Stomach smooth muscle (tissue), 2 donors: Measurements from ENCODE around the gene TMEM260.

Experiments used
- H3K27ac ChIP-seq: one replicate; pipeline ENCODE4 v1.7.0; 2013; ENCODE audit warnings: mild to moderate bottlenecking, low read length, inconsistent platforms
- H3K27me3 ChIP-seq, 2 donors: one replicate each; pipeline ENCODE4 v1.7.0; 2013; ENCODE audit warnings: low read length in 2 of 2; ENCODE audit not compliant: insufficient read depth in 2 of 2, control insufficient read depth in 1 of 2
- H3K36me3 ChIP-seq, 2 donors: one replicate each; pipeline ENCODE4 v1.7.0; 2013; ENCODE audit warnings: low read length in 2 of 2; ENCODE audit not compliant: control insufficient read depth in 2 of 2, insufficient read depth in 2 of 2
- H3K4me1 ChIP-seq: one replicate; pipeline ENCODE4 v1.7.0; 2013; ENCODE audit warnings: low read length; ENCODE audit not compliant: control insufficient read depth, insufficient read depth
- H3K4me3 ChIP-seq, 2 donors: one replicate each; pipeline ENCODE4 v1.7.0; 2013; ENCODE audit warnings: low read length in 2 of 2
- H3K9ac ChIP-seq, 2 donors: one replicate each; pipeline ENCODE4 v1.7.0; 2013; ENCODE audit warnings: low read length in 2 of 2, mild to moderate bottlenecking in 1 of 2
- H3K9me3 ChIP-seq, 2 donors: one replicate each; pipeline ENCODE4 v1.7.0; 2013; ENCODE audit warnings: low read length in 2 of 2; ENCODE audit not compliant: control insufficient read depth in 2 of 2
- donor health status: healthy.
- donor health status: Pancreatic carcinoma.

TMEM260 gene

GRCh38 chr14:56579345-56580220 lies at the start of gene TMEM260:
Gene TMEM260 (plus strand): TSS chr14:56579798. CDS start chr14:56579915, 117 bp downstream.
- Histone ChIP-seq H3K9ac (peak within 1 kb of the TSS; percentile 82 to 90), H3K4me3 (peak within 1 kb of the TSS; percentile 69 to 94), H3K9me3 (no peaks in the 10 kb centered on the region), H3K27ac (peak within 1 kb of the TSS; percentile 71), H3K36me3 (no peaks in the 10 kb centered on the region), H3K27me3 (no peaks in the 10 kb centered on the region), H3K4me1 (peaks cover 6% of the 10 kb centered on the region)

- no peaks in the 10 kb centered on the region for H3K36me3 ChIP-seq
- no peak overlapping the region for H3K27ac ChIP-seq
- no peaks in the 10 kb centered on the region for H3K9me3 ChIP-seq
- peaks cover 0 to 2% of the 10 kb centered on the region in 2 donors for H3K27me3 ChIP-seq
- no peak overlapping the region for H3K4me3 ChIP-seq
- no peak overlapping the region for H3K9ac ChIP-seq
- no peaks in the 10 kb centered on the region for H3K4me1 ChIP-seq
Measured at GRCh38 chr14:56532546-56532945, 47.1 kb upstream of the TMEM260 start.

GRCh38 chr14:56534656-56535055 lies 44.9 kb upstream of the TMEM260 start:
- Histone ChIP-seq H3K27me3 (peaks cover 0 to 2% of the 10 kb centered on the region in 2 donors), H3K27ac (no peak overlapping the region), H3K9ac (no peak overlapping the region), H3K4me1 (no peaks in the 10 kb centered on the region), H3K4me3 (no peak overlapping the region), H3K36me3 (no peaks in the 10 kb centered on the region), H3K9me3 (no peaks in the 10 kb centered on the region)

- H3K27ac ChIP-seq: no peak overlapping the region
- H3K9ac ChIP-seq: no peak overlapping the region
- H3K36me3 ChIP-seq: no peaks in the 10 kb centered on the region
- no peaks in the 10 kb centered on the region for H3K4me1 ChIP-seq
- no peaks in the 10 kb centered on the region for H3K9me3 ChIP-seq
- H3K4me3 ChIP-seq: no peak overlapping the region
- no peaks in the 10 kb centered on the region for H3K27me3 ChIP-seq
Measured at GRCh38 chr14:56539862-56540261, 39.7 kb upstream of the TMEM260 start.

- Histone ChIP-seq H3K36me3 (no peaks in the 10 kb centered on the region), H3K4me3 (no peak overlapping the region), H3K4me1 (no peaks in the 10 kb centered on the region), H3K9ac (no peak overlapping the region), H3K9me3 (no peaks in the 10 kb centered on the region), H3K27me3 (no peaks in the 10 kb centered on the region), H3K27ac (no peak overlapping the region)
Measured at GRCh38 chr14:56543436-56543835, 36.2 kb upstream of the TMEM260 start.

- no peaks in the 10 kb centered on the region for H3K9me3 ChIP-seq
- H3K9ac ChIP-seq: no peak overlapping the region
- no peak overlapping the region for H3K4me3 ChIP-seq
- H3K36me3 ChIP-seq: no peaks in the 10 kb centered on the region
- peaks cover 0 to 5% of the 10 kb centered on the region in 2 donors for H3K27me3 ChIP-seq
- no peak overlapping the region for H3K27ac ChIP-seq
- H3K4me1 ChIP-seq: no peaks in the 10 kb centered on the region
Measured at GRCh38 chr14:56549721-56550120, 29.9 kb upstream of the TMEM260 start.

- no peak overlapping the region for H3K4me3 ChIP-seq
- peaks cover 0 to 15% of the 10 kb centered on the region in 2 donors for H3K27me3 ChIP-seq
- H3K36me3 ChIP-seq: no peaks in the 10 kb centered on the region
- no peak overlapping the region for H3K27ac ChIP-seq
- H3K9ac ChIP-seq: no peak overlapping the region
- H3K9me3 ChIP-seq: no peaks in the 10 kb centered on the region
- H3K4me1 ChIP-seq: no peaks in the 10 kb centered on the region
Measured at GRCh38 chr14:56552615-56553014, 27.0 kb upstream of the TMEM260 start.

GRCh38 chr14:56554301-56554700 lies 25.3 kb upstream of the TMEM260 start:
- H3K36me3 ChIP-seq: no peaks in the 10 kb centered on the region
- no peaks in the 10 kb centered on the region for H3K9me3 ChIP-seq
- H3K4me1 ChIP-seq: no peaks in the 10 kb centered on the region
- H3K27me3 ChIP-seq: peaks cover 0 to 18% of the 10 kb centered on the region in 2 donors
- no peak overlapping the region for H3K9ac ChIP-seq
- no peak overlapping the region for H3K27ac ChIP-seq
- H3K4me3 ChIP-seq: no peak overlapping the region

- H3K27me3 ChIP-seq: peaks cover 0 to 19% of the 10 kb centered on the region in 2 donors
- no peak overlapping the region for H3K27ac ChIP-seq
- H3K4me3 ChIP-seq: no peak overlapping the region
- H3K4me1 ChIP-seq: no peaks in the 10 kb centered on the region
- H3K9me3 ChIP-seq: no peaks in the 10 kb centered on the region
- H3K9ac ChIP-seq: no peak overlapping the region
- no peaks in the 10 kb centered on the region for H3K36me3 ChIP-seq
Measured at GRCh38 chr14:56555921-56556570, 23.6 kb upstream of the TMEM260 start.

GRCh38 chr14:56559182-56559581 lies 20.4 kb upstream of the TMEM260 start:
- peaks cover 0 to 14% of the 10 kb centered on the region in 2 donors for H3K27me3 ChIP-seq

GRCh38 chr14:56561606-56562005 lies 18.0 kb upstream of the TMEM260 start:
- Histone ChIP-seq H3K9ac (no peak overlapping the region), H3K4me3 (no peak overlapping the region), H3K36me3 (no peaks in the 10 kb centered on the region), H3K9me3 (no peaks in the 10 kb centered on the region), H3K27me3 (peaks cover 0 to 10% of the 10 kb centered on the region in 2 donors), H3K27ac (no peak overlapping the region), H3K4me1 (no peaks in the 10 kb centered on the region)

More at GRCh38 chr14:56559182-56559581, 20.4 kb upstream of the TMEM260 start:
- Histone ChIP-seq H3K36me3 (no peaks in the 10 kb centered on the region), H3K9ac (no peak overlapping the region), H3K27ac (no peak overlapping the region), H3K9me3 (no peaks in the 10 kb centered on the region), H3K4me1 (no peaks in the 10 kb centered on the region), H3K4me3 (no peak overlapping the region)
